KOPT-K1 (cell line): Measurements from ENCODE around the gene APH1B.
A peak's percentile ranks its signal among the peaks of the same experiment; 100 is the strongest.

Experiments used
- H3K27ac ChIP-seq: fragments of 200-600 bp; sonication (generic); 2 replicates; pipeline ENCODE4 v1.5.1; 2016; ENCODE audit warnings: antibody characterized with exemption, mild to moderate bottlenecking, low read depth, low read length; ENCODE audit not compliant: poor library complexity, severe bottlenecking
- H3K36me3 ChIP-seq: fragments of 200-600 bp; sonication (generic); 2 replicates; pipeline ENCODE4 v1.5.1; 2017; ENCODE audit warnings: antibody characterized with exemption, mild to moderate bottlenecking, low read length, moderate library complexity; ENCODE audit not compliant: insufficient read depth
- H3K9me3 ChIP-seq: fragments of 200-600 bp; sonication (generic); 2 replicates; pipeline ENCODE4 v1.5.1; 2017; ENCODE audit warnings: antibody characterized with exemption, low read length, mild to moderate bottlenecking; ENCODE audit not compliant: insufficient read depth, poor library complexity, severe bottlenecking

Gene APH1B

DNA sequence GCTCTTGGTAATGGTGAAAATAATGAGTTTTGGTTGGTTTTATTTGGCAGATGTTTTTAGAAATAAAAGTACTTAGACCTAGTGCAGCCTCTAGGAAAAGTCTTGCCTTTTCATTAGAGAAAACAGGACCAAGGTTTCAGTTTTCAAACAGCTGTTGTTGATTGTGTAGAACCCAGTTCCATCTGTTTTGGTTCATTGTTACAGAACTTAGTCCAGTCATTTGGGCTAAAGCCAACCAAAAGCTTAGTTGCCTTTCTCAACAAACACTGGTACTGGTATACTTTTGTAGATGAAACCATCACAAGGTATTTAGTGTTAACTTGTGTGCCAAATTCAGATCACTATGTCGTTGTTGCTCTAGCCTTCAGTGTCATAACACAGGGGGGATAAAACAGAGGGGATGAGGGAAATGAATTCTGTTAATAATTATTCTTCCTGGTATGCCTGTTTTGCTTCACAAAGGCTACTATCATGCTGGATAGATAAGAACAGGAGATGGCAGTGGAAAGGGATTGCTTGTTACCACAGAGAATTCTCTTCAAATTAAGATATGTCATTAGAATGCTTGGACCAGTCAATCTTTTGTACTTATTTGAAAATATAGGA, 12.6 kb upstream of the APH1B start:
- H3K9me3 ChIP-seq: no peaks in the 10 kb centered on the region
- no peak overlapping the region for H3K27ac ChIP-seq
- H3K36me3 ChIP-seq: peaks cover 54% of the 10 kb centered on the region

- H3K36me3 ChIP-seq: no peaks in the 10 kb centered on the region
- H3K27ac ChIP-seq: no peak overlapping the region
- H3K9me3 ChIP-seq: no peaks in the 10 kb centered on the region
Observed at GRCh38 chr15:63274427-63274826, 3.0 kb upstream of the APH1B start.

DNA sequence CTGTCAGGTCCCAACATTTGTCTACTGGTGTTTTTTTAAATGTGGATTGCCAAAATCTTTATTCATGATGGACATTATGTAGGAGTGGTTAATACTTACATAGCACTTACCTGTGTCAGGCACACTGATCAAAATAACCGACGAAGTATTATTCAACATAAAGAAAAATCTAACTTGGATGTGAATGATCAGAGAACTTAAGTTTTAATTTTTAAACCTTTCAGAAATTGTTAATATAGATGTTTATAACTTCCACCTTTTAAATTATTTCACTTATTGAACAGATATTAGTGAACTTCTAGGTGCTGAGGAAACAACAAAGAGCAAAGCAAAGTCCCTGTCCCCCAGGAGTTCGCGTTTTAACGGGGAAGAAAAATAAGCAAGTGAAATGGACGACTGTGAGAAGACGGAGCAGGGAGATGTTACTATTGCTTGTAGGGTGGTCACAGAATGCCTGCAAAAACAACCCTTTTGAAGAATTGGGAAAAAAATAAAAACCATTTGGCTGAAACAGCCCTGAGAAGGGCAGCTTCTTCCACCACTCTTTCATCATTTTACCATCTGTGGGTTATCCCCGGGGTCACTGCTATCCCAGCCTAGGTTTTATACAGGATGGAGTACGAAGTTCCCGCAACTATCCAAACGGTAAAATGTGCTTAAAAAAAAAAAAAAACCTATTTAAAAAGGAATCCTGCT, 915 bp upstream of the APH1B start:
- Histone ChIP-seq H3K27ac (peak overlapping the region; percentile 61), H3K36me3 (no peaks in the 10 kb centered on the region), H3K9me3 (no peaks in the 10 kb centered on the region)

GRCh38 chr15:63277893-63278456, 570 bp downstream of the APH1B start:
- no peaks in the 10 kb centered on the region for H3K36me3 ChIP-seq
- H3K27ac ChIP-seq: peak overlapping the region; percentile 61
- no peaks in the 10 kb centered on the region for H3K9me3 ChIP-seq

- Histone ChIP-seq H3K36me3 (no peaks in the 10 kb centered on the region), H3K9me3 (no peaks in the 10 kb centered on the region), H3K27ac (no peak overlapping the region)
Observed at GRCh38 chr15:63283126-63283525, 5.7 kb downstream of the APH1B start.

DNA sequence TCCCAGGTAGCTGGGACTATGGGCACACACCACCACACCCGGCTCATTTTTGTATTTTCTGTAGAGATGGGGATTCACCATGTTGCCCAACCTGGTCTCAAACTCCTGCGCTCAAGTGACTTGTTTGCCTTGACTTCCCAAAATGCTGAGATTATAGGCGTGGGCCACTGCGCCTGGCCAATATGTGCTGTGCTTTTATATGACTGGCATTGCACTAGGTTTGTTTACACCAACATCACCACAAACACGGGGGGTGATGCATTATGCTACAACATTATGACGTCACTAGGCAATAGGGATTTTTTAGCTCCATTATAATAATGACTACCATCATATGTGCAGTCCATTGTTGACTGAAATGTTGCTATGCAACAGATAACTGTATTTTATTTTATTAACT, 6.9 kb downstream of the APH1B start:
- Histone ChIP-seq H3K27ac (no peak overlapping the region), H3K9me3 (no peaks in the 10 kb centered on the region), H3K36me3 (no peaks in the 10 kb centered on the region)

DNA sequence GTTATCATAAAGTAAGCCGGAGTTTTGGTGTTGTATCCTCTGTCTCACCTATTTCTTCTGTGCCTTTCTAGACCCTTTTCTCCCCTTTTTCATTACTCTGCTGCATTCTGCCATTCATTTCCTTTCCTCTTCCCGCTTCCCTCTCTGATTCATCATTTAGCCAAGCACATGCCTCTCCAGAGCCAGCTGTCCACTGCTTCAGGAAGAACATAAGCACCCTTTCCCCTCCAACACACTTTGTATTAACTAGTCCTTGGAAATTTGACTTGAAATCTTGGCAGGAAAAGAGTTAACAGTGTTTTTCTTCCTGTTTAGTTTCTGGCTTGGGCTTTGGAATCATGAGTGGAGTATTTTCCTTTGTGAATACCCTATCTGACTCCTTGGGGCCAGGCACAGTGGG, 9.7 kb downstream of the APH1B start:
- Histone ChIP-seq H3K9me3 (no peaks in the 10 kb centered on the region), H3K36me3 (no peaks in the 10 kb centered on the region), H3K27ac (no peak overlapping the region)

GRCh38 chr15:63288342-63288741, 10.9 kb downstream of the APH1B start:
- H3K9me3 ChIP-seq: no peaks in the 10 kb centered on the region
- H3K36me3 ChIP-seq: no peaks in the 10 kb centered on the region
- H3K27ac ChIP-seq: no peak overlapping the region

DNA sequence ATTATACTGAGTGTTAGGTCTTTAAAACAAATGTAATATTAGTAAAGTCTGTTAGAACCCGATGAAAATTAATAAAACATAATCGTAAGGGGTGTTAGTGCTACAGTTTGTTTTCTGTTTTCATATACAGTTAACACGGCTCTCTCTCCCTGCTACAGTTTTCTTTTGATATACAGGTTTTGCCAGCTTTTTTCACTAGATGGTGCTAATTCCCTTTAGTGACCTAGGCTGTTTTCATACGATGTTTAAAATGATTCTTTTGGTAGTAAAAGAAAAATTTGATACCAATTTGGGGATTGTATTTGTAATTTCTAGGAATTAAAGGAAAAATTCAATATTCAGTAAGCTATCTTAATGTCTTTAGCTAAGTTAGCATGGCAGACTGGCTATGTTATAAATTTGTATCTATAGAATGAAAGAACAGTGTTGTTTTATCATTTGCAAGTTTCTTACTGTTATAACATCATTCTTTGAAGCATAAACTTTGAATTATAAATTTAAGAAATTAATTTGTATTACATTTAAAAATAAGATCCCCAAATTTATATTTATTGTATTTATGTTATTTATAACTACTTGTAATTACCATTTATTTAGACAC, 11.5 kb downstream of the APH1B start:
- no peaks in the 10 kb centered on the region for H3K36me3 ChIP-seq
- H3K27ac ChIP-seq: no peak overlapping the region
- no peaks in the 10 kb centered on the region for H3K9me3 ChIP-seq

DNA sequence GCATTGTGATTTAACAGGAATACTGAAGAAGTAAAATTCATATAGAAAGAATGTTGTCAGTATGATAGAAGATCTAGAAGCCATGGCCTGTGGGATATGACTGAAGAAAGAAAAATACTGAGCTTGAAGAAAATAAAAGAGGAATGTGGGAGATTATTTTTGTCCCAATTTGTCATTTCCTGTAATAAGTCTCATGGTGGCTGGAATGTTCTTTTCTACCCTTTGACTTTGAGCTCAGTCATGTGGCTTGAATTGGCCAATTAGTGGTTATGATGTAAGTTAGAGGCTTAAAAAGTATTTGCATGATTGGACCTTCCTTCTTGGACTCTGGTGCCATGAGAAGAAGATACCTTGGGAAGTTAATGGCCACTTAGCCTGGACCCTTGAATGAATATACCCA, 14.1 kb downstream of the APH1B start:
- H3K27ac ChIP-seq: no peak overlapping the region
- no peaks in the 10 kb centered on the region for H3K9me3 ChIP-seq
- H3K36me3 ChIP-seq: no peaks in the 10 kb centered on the region

GRCh38 chr15:63292241-63292640, 14.8 kb downstream of the APH1B start:
- Histone ChIP-seq H3K9me3 (no peaks in the 10 kb centered on the region), H3K36me3 (no peaks in the 10 kb centered on the region), H3K27ac (no peak overlapping the region)

GRCh38 chr15:63292771-63293170, 15.4 kb downstream of the APH1B start:
- Histone ChIP-seq H3K36me3 (no peaks in the 10 kb centered on the region), H3K27ac (no peak overlapping the region), H3K9me3 (no peaks in the 10 kb centered on the region)

DNA sequence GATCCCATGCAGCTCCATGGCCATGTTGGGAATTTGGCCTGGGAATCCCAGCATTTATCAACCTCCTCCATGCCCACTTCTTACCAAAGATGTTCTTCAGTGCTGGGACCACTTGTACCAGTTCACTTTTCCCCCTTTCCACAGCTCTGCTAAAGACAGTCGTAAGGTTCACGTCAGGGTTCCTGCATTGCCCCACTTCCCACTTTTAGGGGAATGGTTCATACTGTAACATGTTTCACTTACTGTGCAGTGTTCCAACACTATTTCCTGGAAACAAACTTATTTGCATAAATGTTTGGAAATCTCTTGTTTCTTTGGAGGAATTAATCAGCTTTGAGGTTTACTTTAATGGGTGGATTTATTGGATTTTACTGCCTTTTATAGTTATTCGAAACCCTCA, 17.0 kb downstream of the APH1B start:
- Histone ChIP-seq H3K27ac (no peak overlapping the region), H3K9me3 (no peaks in the 10 kb centered on the region), H3K36me3 (no peaks in the 10 kb centered on the region)

DNA sequence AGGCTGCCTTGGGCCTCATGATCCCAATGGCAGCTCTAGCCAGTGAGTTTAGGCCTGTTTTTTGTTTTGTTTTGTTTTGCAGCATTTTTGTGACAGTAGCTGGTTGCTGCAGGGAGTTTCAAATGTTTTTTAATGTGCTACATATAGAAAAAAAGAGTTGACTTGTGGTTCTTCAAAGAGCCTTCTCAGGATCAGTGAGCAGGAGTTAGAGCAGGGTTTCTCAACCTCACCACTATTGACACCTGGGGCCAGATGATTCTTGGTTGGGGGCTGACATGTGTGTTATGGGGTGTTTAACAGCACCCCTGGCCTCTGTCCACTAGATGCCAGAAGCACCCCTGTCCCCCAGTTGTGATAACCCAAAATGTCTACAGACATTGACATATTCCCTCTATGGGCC, 17.9 kb downstream of the APH1B start:
- H3K9me3 ChIP-seq: no peaks in the 10 kb centered on the region
- H3K27ac ChIP-seq: no peak overlapping the region
- no peaks in the 10 kb centered on the region for H3K36me3 ChIP-seq

- Histone ChIP-seq H3K36me3 (no peaks in the 10 kb centered on the region), H3K27ac (no peak overlapping the region), H3K9me3 (no peaks in the 10 kb centered on the region)
Observed at GRCh38 chr15:63296195-63296594, 18.8 kb downstream of the APH1B start.
